Measurements from ENCODE around the gene ZBTB38. TPM values are rescaled to one million over a fixed set of nuclear protein-coding genes. Genes with fewer than 3 reads are reported as not detected.

The ZBTB38 gene
- total and polyA plus RNA-seq, 9 donors: 14.5 to 27.7 (median 18.9) TPM

GRCh38 chr3:141338881-141339280 is 29.4 kb upstream of the ZBTB38 start:
- Histone ChIP-seq H3K9me3 (replicated peaks; ENCODE audit: control insufficient read depth, low read depth, low read length) (no peaks in the 10 kb centered on the region), H3K36me3 (ENCODE audit: control insufficient read depth, insufficient read depth, low read length) (no peaks in the 10 kb centered on the region), H3K4me1 (ENCODE audit: control insufficient read depth, insufficient read depth, low read length) (no peaks in the 10 kb centered on the region), H3K27me3 (ENCODE audit: control insufficient read depth, insufficient read depth, low read length) (no peaks in the 10 kb centered on the region), H3K4me3 (ENCODE audit: low read length) (no peak overlapping the region), H3K27ac (ENCODE audit: low read length) (no peak overlapping the region)
- no peak for DNase-seq

DNA sequence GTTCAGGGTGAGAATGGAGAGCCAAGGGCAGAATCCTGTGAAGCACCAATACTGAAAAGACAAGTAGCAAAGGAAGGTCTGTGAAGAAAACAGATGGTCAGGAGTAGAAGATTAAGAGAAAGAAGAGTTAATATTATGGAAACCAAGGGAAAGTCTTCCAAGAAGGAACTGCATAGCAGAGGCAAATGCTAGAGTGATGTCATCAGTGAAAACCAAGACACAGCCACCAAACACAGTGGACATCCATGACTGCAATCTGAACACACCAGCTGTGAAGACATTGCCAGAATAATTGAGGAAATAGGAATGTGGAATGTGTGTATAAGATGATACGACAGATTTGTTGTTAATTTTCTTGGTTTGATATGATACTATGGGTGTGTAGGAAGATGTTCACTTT is 26.8 kb upstream of the ZBTB38 start:
- Histone ChIP-seq H3K36me3 (ENCODE audit: control insufficient read depth, insufficient read depth, low read length) (no peaks in the 10 kb centered on the region), H3K4me1 (ENCODE audit: control insufficient read depth, insufficient read depth, low read length) (no peaks in the 10 kb centered on the region), H3K4me3 (ENCODE audit: low read length) (no peak overlapping the region), H3K27me3 (ENCODE audit: control insufficient read depth, insufficient read depth, low read length) (no peaks in the 10 kb centered on the region), H3K27ac (ENCODE audit: low read length) (no peak overlapping the region), H3K9me3 (replicated peaks; ENCODE audit: control insufficient read depth, low read depth, low read length) (no peaks in the 10 kb centered on the region)
- no peak for DNase-seq
- 80% methylated on average over 1 of the region's 1 CpG for WGBS (ENCODE audit: insufficient coverage)

DNA sequence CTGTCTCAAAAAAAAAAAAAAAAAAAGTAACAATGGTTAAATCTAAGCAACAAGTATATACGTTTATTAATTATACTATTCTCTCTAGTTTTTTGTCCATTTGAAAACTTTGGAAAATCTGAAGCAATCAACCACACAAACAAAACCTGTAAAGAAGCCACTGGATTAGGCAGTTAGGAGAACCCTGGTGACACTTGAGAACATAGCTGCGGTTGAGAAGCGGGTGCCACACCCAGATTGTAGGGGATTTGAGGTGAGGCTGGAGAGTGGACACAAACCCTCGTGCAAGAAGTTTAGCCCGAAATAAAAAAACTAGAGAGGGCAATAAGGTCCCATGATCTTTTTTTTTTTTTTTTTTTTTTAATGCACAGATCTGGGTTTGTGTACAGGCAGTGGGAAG is 25.9 kb upstream of the ZBTB38 start:
- no peaks in the 10 kb centered on the region for H3K27me3 ChIP-seq (ENCODE audit: control insufficient read depth, insufficient read depth, low read length)
- no peak overlapping the region for H3K27ac ChIP-seq (ENCODE audit: low read length)
- H3K9me3 ChIP-seq (replicated peaks; ENCODE audit: control insufficient read depth, low read depth, low read length): no peaks in the 10 kb centered on the region
- no peak overlapping the region for H3K4me3 ChIP-seq (ENCODE audit: low read length)
- H3K36me3 ChIP-seq (ENCODE audit: control insufficient read depth, insufficient read depth, low read length): no peaks in the 10 kb centered on the region
- no peak for DNase-seq
- H3K4me1 ChIP-seq (ENCODE audit: control insufficient read depth, insufficient read depth, low read length): no peaks in the 10 kb centered on the region
- WGBS (ENCODE audit: insufficient coverage): 94% methylated on average over 3 of the region's 5 CpGs

- no peak for DNase-seq
- Histone ChIP-seq H3K4me3 (ENCODE audit: low read length) (no peak overlapping the region), H3K36me3 (ENCODE audit: control insufficient read depth, insufficient read depth, low read length) (no peaks in the 10 kb centered on the region), H3K27me3 (ENCODE audit: control insufficient read depth, insufficient read depth, low read length) (no peaks in the 10 kb centered on the region), H3K27ac (ENCODE audit: low read length) (no peak overlapping the region), H3K4me1 (ENCODE audit: control insufficient read depth, insufficient read depth, low read length) (no peaks in the 10 kb centered on the region), H3K9me3 (replicated peaks; ENCODE audit: control insufficient read depth, low read depth, low read length) (no peaks in the 10 kb centered on the region)
- WGBS (ENCODE audit: insufficient coverage): no CpG with 5 or more reads among the region's 2 CpGs
Measured at GRCh38 chr3:141343077-141343476, 25.2 kb upstream of the ZBTB38 start.

DNA sequence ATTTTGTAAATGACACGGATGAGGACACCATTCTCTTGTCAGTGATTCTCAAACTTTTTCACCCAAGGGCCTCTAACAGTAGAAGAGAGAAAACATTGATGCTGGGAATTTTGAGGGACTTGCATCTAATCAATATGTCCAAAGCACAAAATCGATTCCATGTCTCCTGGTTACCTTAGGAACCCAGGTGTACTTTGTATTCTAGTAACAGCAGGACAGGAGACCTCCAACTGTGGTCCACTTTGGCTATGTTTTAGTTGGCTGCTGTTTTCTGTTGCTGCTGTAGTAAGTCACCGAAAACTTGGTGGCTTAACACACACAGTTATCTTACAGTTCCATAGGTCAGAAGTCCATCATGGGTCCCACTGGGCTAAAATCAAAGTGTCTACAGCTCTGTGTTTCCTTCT is 24.4 kb upstream of the ZBTB38 start:
- Histone ChIP-seq H3K36me3 (ENCODE audit: control insufficient read depth, insufficient read depth, low read length) (no peaks in the 10 kb centered on the region), H3K27ac (ENCODE audit: low read length) (no peak overlapping the region), H3K9me3 (replicated peaks; ENCODE audit: control insufficient read depth, low read depth, low read length) (no peaks in the 10 kb centered on the region), H3K27me3 (ENCODE audit: control insufficient read depth, insufficient read depth, low read length) (no peaks in the 10 kb centered on the region), H3K4me1 (ENCODE audit: control insufficient read depth, insufficient read depth, low read length) (no peaks in the 10 kb centered on the region), H3K4me3 (ENCODE audit: low read length) (no peak overlapping the region)
- no peak for DNase-seq
- WGBS (ENCODE audit: insufficient coverage): no CpG with 5 or more reads among the region's 3 CpGs

DNA sequence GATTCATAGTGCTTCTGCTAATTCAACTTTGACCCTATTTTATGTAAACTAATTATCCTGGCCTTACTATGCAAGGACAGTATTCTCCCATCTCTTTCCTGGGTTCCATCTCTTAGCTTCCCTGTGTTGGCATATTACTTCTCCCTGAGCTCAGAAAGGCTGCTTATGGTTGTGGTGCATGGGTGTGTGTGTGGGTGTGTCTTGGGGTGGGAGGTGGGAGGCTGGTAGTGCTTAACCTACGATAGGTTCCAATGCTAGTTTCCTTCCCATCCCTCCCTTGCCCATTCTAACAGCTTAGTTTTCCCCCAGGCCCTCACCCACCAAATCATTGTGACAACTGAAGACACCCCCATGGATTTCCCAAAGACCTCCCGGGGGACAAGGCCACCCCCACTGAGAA is 22.8 kb upstream of the ZBTB38 start:
- no peaks in the 10 kb centered on the region for H3K9me3 ChIP-seq (replicated peaks; ENCODE audit: control insufficient read depth, low read depth, low read length)
- H3K27me3 ChIP-seq (ENCODE audit: control insufficient read depth, insufficient read depth, low read length): no peaks in the 10 kb centered on the region
- DNase-seq: no peak
- no peak overlapping the region for H3K27ac ChIP-seq (ENCODE audit: low read length)
- no CpG with 5 or more reads among the region's 2 CpGs for WGBS (ENCODE audit: insufficient coverage)
- H3K4me1 ChIP-seq (ENCODE audit: control insufficient read depth, insufficient read depth, low read length): no peaks in the 10 kb centered on the region
- no peaks in the 10 kb centered on the region for H3K36me3 ChIP-seq (ENCODE audit: control insufficient read depth, insufficient read depth, low read length)
- H3K4me3 ChIP-seq (ENCODE audit: low read length): no peak overlapping the region

- Histone ChIP-seq H3K27me3 (ENCODE audit: control insufficient read depth, insufficient read depth, low read length) (no peaks in the 10 kb centered on the region), H3K27ac (ENCODE audit: low read length) (no peak overlapping the region), H3K4me1 (ENCODE audit: control insufficient read depth, insufficient read depth, low read length) (no peaks in the 10 kb centered on the region), H3K4me3 (ENCODE audit: low read length) (no peak overlapping the region), H3K9me3 (replicated peaks; ENCODE audit: control insufficient read depth, low read depth, low read length) (no peaks in the 10 kb centered on the region), H3K36me3 (ENCODE audit: control insufficient read depth, insufficient read depth, low read length) (no peaks in the 10 kb centered on the region)
- DNase-seq: no peak
- no CpG with 5 or more reads among the region's 4 CpGs for WGBS (ENCODE audit: insufficient coverage)
Measured at GRCh38 chr3:141346007-141346406, 22.3 kb upstream of the ZBTB38 start.

- no peak for DNase-seq
- Histone ChIP-seq H3K27ac (ENCODE audit: low read length) (no peak overlapping the region), H3K27me3 (ENCODE audit: control insufficient read depth, insufficient read depth, low read length) (no peaks in the 10 kb centered on the region), H3K4me1 (ENCODE audit: control insufficient read depth, insufficient read depth, low read length) (no peaks in the 10 kb centered on the region), H3K9me3 (replicated peaks; ENCODE audit: control insufficient read depth, low read depth, low read length) (no peaks in the 10 kb centered on the region), H3K4me3 (ENCODE audit: low read length) (no peak overlapping the region), H3K36me3 (ENCODE audit: control insufficient read depth, insufficient read depth, low read length) (no peaks in the 10 kb centered on the region)
- WGBS (ENCODE audit: insufficient coverage): no CpG with 5 or more reads among the region's 5 CpGs
Measured at GRCh38 chr3:141346418-141346817, 21.9 kb upstream of the ZBTB38 start.

- Histone ChIP-seq H3K4me3 (ENCODE audit: low read length) (no peak overlapping the region), H3K27ac (ENCODE audit: low read length) (no peak overlapping the region), H3K27me3 (ENCODE audit: control insufficient read depth, insufficient read depth, low read length) (no peaks in the 10 kb centered on the region), H3K4me1 (ENCODE audit: control insufficient read depth, insufficient read depth, low read length) (no peaks in the 10 kb centered on the region), H3K36me3 (ENCODE audit: control insufficient read depth, insufficient read depth, low read length) (no peaks in the 10 kb centered on the region), H3K9me3 (replicated peaks; ENCODE audit: control insufficient read depth, low read depth, low read length) (no peaks in the 10 kb centered on the region)
- 68% methylated on average over 4 of the region's 5 CpGs for WGBS (ENCODE audit: insufficient coverage)
- no peak for DNase-seq
Measured at GRCh38 chr3:141346839-141347238, 21.5 kb upstream of the ZBTB38 start.

DNA sequence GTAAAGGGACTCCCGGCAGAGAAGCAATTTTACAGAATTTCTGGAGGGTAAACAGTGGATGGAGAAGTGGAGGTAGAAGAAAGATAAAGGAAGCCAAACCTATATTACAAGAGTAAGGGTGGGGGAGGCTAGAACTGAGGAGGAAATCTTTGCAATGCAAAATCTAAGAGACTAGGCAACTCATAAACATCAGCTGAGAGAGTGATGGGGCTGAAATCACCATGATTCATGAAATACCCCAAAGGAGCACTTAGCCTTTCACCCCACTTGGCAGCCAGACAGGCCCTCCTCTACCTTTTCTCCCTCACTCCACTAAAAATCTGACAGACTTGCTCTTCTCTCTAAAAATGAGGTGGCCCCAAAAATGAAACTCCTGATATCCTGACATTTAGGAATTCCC is 19.5 kb upstream of the ZBTB38 start:
- no peaks in the 10 kb centered on the region for H3K9me3 ChIP-seq (replicated peaks; ENCODE audit: control insufficient read depth, low read depth, low read length)
- H3K4me1 ChIP-seq (ENCODE audit: control insufficient read depth, insufficient read depth, low read length): no peaks in the 10 kb centered on the region
- WGBS (ENCODE audit: insufficient coverage): no CpG with 5 or more reads among the region's 1 CpG
- no peak for DNase-seq
- no peak overlapping the region for H3K4me3 ChIP-seq (ENCODE audit: low read length)
- H3K27ac ChIP-seq (ENCODE audit: low read length): no peak overlapping the region
- peaks cover 3% of the 10 kb centered on the region for H3K27me3 ChIP-seq (ENCODE audit: control insufficient read depth, insufficient read depth, low read length)
- no peaks in the 10 kb centered on the region for H3K36me3 ChIP-seq (ENCODE audit: control insufficient read depth, insufficient read depth, low read length)

GRCh38 chr3:141349711-141350110 is 18.6 kb upstream of the ZBTB38 start:
- 100% methylated on average over 1 of the region's 2 CpGs for WGBS (ENCODE audit: insufficient coverage)
- Histone ChIP-seq H3K27me3 (ENCODE audit: control insufficient read depth, insufficient read depth, low read length) (peaks cover 3% of the 10 kb centered on the region), H3K27ac (ENCODE audit: low read length) (no peak overlapping the region), H3K4me3 (ENCODE audit: low read length) (no peak overlapping the region), H3K36me3 (ENCODE audit: control insufficient read depth, insufficient read depth, low read length) (no peaks in the 10 kb centered on the region), H3K9me3 (replicated peaks; ENCODE audit: control insufficient read depth, low read depth, low read length) (no peaks in the 10 kb centered on the region), H3K4me1 (ENCODE audit: control insufficient read depth, insufficient read depth, low read length) (no peaks in the 10 kb centered on the region)
- DNase-seq: no peak
